ENCODE results near the gene VPS8.

VPS8 gene, protein sequence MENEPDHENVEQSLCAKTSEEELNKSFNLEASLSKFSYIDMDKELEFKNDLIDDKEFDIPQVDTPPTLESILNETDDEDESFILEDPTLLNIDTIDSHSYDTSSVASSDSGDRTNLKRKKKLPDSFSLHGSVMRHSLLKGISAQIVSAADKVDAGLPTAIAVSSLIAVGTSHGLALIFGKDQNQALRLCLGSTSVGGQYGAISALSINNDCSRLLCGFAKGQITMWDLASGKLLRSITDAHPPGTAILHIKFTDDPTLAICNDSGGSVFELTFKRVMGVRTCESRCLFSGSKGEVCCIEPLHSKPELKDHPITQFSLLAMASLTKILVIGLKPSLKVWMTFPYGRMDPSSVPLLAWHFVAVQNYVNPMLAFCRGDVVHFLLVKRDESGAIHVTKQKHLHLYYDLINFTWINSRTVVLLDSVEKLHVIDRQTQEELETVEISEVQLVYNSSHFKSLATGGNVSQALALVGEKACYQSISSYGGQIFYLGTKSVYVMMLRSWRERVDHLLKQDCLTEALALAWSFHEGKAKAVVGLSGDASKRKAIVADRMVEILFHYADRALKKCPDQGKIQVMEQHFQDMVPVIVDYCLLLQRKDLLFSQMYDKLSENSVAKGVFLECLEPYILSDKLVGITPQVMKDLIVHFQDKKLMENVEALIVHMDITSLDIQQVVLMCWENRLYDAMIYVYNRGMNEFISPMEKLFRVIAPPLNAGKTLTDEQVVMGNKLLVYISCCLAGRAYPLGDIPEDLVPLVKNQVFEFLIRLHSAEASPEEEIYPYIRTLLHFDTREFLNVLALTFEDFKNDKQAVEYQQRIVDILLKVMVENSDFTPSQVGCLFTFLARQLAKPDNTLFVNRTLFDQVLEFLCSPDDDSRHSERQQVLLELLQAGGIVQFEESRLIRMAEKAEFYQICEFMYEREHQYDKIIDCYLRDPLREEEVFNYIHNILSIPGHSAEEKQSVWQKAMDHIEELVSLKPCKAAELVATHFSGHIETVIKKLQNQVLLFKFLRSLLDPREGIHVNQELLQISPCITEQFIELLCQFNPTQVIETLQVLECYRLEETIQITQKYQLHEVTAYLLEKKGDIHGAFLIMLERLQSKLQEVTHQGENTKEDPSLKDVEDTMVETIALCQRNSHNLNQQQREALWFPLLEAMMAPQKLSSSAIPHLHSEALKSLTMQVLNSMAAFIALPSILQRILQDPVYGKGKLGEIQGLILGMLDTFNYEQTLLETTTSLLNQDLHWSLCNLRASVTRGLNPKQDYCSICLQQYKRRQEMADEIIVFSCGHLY (N-terminal part only)

GRCh38 chr3:184811999-184812661, at the start of gene VPS8:
VPS8 (plus strand) TSS chr3:184812166; CDS start chr3:184824633, 12,467 bp downstream.
- peak; percentile 97 for DNase-seq

DNA sequence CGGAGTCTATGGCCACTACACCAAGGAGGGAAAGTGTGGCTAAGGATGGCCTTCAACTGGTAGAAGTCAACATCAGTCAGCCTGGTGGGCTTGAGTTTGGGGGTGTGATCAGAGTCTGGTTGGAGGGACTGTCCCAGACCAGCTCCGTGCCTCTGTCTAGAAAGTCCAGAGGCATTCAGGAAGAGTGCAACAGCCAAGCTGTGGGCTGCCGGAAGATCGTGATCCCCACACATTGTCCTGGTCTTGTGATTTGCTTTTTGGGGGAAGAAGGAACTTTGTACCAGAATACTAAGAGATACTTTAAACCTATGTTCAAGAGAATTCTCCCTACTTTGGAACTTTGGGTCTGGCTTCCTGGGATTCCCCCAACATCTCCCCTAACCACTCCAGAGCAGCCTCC, 47.8 kb upstream of the VPS8 start:
- DNase-seq: no peak

- no peak for DNase-seq
These were observed 46.8 kb upstream of the VPS8 start for GRCh38 chr3:184765047-184765729.

DNA sequence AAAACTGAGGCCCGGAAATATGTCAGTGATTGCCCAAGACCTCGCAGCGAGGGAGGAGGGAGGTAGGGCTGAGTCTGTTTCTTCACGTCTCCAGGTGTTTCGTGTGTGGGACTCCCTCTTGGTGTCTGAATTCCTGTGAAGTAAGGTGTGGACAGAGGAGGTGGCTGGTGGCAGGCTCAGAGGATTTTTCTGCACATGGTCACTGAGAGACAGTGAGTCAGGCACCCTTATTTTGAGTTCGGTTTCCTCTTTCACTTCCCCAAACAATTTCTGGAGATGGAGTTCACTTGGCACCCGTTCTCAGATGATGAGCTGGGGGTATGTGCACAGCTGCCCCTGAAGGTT, 46.3 kb upstream of the VPS8 start:
- DNase-seq: no peak

DNA sequence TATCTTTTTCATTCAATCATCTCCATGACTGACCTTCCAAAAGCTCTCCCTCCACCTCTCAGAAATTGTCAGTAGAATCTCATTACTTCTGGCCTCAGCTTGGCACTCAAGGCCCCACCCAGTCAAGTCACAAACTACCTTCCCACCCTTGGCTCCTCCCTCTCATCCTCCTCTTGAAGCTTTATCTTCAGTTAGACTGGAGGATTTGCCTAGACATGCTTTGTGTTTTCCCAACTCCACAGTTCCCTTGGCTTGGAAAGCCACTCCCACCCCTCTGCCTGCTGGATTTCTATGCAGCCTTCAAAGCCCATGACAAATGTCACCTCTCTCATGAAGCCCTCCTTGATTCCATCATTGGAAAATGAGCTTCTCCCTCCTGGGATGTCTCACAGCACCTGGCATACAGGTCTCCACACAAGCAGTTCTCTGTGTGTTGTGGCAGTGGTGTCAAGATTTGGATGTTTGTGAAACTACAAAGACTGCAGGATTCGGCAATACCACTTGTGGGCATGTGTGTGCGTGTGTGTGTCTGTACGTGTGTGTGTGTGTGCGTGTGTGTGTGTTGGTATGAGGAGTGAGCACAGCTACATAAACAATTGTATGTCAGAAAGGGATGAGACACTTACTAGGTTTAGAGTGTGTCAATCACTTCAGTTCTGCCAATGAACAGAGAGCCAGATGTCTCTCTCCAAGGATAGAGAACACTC, 45.3 kb upstream of the VPS8 start:
- DNase-seq: no peak

DNA sequence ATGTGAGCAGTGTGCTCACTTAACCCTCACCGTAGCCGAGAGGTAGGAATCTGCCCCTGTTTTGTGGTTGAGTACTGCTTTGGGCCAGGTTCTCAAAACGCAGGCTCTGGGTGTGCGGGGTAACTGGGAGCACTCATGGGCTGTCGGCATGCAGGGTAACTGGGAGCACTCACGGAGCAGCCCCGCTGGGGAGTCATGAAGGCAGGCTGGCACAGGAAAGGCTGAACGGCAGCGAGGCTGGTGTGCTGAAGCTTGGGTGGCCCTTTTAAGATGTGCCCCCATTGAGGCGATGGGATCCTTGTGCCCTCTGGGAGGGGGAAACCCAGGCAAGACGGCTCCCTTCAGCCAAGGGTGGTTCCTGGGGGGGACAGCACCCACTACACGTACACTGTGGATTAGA, 44.6 kb upstream of the VPS8 start:
- DNase-seq: no peak

- no peak for DNase-seq
These were observed 42.4 kb upstream of the VPS8 start for GRCh38 chr3:184769382-184770170.

GRCh38 chr3:184770541-184770940, 41.4 kb upstream of the VPS8 start:
- no peak for DNase-seq

GRCh38 chr3:184771301-184772127, 40.5 kb upstream of the VPS8 start:
- DNase-seq: no peak

DNA sequence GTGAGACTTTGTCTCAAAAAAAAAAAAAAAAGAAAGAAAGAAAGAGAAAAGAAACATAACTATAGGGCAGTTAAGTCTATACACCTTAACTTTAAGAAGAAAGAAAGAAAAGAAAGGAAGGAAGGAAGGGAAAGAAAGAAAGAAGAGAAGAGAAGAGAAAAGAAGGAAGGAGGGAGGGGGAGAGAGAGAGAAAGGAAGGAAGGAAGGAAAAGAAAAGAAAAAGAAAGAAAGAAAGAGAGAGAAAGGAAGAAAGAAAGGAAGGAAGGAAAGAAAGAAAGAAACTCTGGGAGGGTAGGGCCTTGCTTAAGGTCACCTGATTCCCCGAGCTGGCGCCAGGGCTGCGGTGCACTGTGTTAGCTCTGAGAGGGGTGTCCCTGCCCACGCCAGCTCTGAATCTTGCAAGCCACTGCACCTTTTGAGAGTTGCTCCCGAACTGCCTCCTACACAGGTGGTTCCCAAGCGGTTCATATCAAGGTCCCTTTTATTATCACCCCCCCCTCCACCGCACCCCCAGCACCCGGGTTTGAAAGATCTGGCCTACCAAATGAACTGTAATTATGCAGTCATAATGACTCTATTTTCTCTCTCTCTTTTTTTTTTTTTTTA, 39.2 kb upstream of the VPS8 start:
- no peak for DNase-seq

DNA sequence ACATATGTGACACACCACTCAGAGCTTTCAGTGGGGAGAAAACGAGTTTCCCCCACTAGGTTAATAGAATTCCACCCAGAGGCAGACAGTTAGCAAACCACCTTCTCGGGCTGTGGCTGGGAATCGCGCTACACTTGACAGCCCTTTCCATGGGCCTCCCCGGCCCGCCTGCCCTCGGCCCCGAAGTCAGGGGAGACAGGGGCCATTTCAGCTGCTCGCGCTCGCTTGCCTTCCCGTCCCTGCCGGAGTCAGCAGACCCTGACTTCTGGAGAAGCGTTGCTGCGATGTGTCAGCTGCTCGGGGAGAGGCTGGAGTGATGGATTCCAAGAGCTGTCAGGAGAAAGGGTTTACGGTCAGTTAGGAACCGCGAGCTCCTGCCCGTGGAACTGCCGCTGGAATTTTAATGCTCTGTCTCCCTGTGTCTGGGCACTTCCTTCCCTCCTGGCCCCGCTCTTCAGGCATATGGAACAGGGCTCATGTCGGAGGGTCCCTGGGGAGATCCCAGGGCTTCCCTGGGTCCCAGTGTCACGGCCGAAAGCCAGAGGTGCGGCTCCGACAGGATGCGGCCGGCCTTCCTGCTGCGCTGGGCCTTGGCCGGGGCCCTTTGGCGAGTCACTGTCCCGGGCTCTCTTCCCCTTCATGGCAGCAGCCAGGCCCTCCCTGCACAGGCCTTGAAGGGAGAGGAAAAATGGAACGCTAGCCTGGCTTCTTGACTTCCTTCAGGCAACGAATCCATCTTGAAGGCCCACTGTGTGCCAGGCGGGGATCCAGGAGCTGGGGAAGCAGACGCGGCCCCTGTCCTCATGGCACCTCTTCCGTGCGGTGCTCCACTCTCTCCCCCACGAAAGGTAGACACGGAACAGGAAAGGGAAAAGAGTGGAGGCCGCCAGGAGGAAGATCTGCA, 38.4 kb upstream of the VPS8 start:
- no peak for DNase-seq

GRCh38 chr3:184776916-184777315, 35.0 kb upstream of the VPS8 start:
- no peak for DNase-seq

- peak; percentile 78 for DNase-seq
These were observed 34.2 kb upstream of the VPS8 start for GRCh38 chr3:184777566-184778356.

DNA sequence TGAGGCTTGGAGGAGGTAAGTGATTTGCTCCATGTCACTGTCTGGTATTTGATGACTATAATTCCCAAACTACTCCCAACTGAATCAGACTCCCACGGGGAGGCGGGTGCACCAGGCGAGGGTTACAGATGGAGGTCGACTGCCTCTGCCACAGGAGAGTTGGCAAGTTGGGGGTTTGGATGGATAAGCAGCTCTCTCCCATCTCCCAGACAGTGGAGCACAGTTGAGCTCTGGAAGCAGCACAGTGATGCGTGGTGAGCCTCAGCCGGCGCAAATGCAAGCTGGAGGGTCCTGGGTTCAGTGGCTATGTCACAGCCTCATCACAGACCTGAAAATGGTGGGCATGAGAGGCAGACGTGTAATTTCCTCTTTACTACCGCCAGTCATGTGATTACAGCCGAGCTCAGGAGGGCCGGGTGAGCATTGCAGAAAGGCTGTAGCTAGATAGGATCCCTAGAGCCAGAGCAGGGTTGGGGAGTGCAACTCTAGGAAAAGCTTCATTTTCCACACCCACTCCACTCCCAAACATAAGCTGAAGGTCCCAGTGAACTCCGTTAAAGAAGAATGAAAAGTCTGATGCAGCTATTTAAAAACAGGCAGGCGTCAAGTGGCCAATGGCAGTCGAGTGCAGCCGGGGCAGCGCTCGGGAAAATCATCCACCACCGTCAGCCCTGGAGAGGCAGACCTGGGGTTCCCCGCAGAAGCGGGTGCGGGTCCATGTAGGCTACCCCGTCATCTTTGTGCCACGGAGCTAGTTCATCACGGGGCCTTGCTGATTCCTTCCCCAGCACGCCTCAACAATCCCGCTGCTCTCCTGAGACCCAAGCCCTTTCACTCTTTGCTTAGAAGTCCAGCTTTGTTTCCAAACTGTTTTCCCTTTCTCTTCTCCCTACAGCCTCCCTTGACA, 33.3 kb upstream of the VPS8 start:
- no peak for DNase-seq

DNA sequence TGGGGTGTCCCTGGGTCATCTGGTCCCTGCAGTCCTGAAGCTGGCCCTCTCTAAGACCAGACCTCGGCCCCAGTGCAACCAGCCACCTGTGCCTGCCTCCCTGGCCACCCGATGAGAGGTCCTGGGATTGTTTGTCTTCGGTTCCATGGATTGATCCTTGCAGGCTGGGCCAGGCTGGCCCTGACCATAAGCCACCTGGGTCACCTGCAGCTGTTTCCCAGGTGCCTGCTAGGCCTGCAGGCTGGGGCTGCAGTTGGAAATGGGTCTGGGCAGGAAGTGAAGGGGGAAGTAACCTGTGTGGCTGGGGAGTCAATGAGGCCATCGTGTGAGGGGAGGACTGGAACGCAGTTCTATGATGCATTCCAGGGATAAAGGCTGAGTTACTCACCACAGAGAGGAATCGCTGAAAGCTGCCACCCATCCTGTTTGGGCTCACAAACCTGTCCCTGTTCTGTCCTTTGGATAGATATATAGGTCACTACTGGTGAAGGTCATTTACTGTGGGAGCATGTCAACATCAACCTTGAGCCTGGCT, 30.9 kb upstream of the VPS8 start:
- DNase-seq: no peak

GRCh38 chr3:184781801-184782200, 30.2 kb upstream of the VPS8 start:
- no peak for DNase-seq
